Mesothelial cell of epicardium (in vitro differentiated cells): ENCODE data around the gene SIAH3. TPM values are rescaled to one million over a fixed set of nuclear protein-coding genes. Genes with fewer than 3 reads are reported as not detected.

Experiments used
- DNase-seq, 2 experiments: peaks; one replicate each; pipeline ENCODE4 v3.0.0; 2021; ENCODE audit warnings: low spot score in 2 of 2; ENCODE audit not compliant: unreplicated experiment in 2 of 2
- H3K27ac Mint-ChIP-seq: 2 replicates; pipeline ENCODE4 v1.8.0; 2021; ENCODE audit warnings: mixed read lengths
- H3K27me3 Mint-ChIP-seq: 2 replicates; pipeline ENCODE4 v1.8.0; 2021; ENCODE audit warnings: low read depth, mixed read lengths
- H3K36me3 Mint-ChIP-seq: 2 replicates; pipeline ENCODE4 v1.8.0; 2021; ENCODE audit warnings: mixed read lengths
- H3K4me1 Mint-ChIP-seq: 2 replicates; pipeline ENCODE4 v1.8.0; 2021; ENCODE audit warnings: mixed read lengths
- H3K4me3 Mint-ChIP-seq: 2 replicates; pipeline ENCODE4 v1.8.0; 2021; ENCODE audit warnings: mild to moderate bottlenecking, moderate library complexity, mixed read lengths
- H3K9me3 Mint-ChIP-seq: 2 replicates; pipeline ENCODE4 v1.8.0; 2021; ENCODE audit warnings: mixed read lengths
- total RNA-seq: library from RNA; stranded (reverse); gene quantifications from 3 replicates; pipeline ENCODE4 v1.2.1, GENCODE V29; 2021
- TF ChIP-seq, protein P1 (sequence below): fragments of 200-600 bp; sonication (generic); IDR thresholded peaks from one replicate; pipeline ENCODE4 v1.5.0; 2021; ENCODE audit warnings: antibody characterized with exemption; ENCODE audit not compliant: unreplicated experiment

Gene SIAH3
- total RNA-seq, 1 donor from 2014 or later = 0.42 TPM

- H3K27ac Mint-ChIP-seq = no peak overlapping the region
- no peak for DNase-seq
- peaks cover 41% of the 10 kb centered on the region for H3K4me1 Mint-ChIP-seq
- peaks cover 5% of the 10 kb centered on the region for H3K9me3 Mint-ChIP-seq
- H3K4me3 Mint-ChIP-seq = no peak overlapping the region
- no peaks in the 10 kb centered on the region for H3K36me3 Mint-ChIP-seq
- H3K27me3 Mint-ChIP-seq = peaks cover 67% of the 10 kb centered on the region
- TF ChIP-seq, protein P1, sequence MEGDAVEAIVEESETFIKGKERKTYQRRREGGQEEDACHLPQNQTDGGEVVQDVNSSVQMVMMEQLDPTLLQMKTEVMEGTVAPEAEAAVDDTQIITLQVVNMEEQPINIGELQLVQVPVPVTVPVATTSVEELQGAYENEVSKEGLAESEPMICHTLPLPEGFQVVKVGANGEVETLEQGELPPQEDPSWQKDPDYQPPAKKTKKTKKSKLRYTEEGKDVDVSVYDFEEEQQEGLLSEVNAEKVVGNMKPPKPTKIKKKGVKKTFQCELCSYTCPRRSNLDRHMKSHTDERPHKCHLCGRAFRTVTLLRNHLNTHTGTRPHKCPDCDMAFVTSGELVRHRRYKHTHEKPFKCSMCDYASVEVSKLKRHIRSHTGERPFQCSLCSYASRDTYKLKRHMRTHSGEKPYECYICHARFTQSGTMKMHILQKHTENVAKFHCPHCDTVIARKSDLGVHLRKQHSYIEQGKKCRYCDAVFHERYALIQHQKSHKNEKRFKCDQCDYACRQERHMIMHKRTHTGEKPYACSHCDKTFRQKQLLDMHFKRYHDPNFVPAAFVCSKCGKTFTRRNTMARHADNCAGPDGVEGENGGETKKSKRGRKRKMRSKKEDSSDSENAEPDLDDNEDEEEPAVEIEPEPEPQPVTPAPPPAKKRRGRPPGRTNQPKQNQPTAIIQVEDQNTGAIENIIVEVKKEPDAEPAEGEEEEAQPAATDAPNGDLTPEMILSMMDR = no peak
Observed at GRCh38 chr13:45849408-45849807, 2.1 kb downstream of the SIAH3 start.

GRCh38 chr13:45847554-45848224, 3.9 kb downstream of the SIAH3 start:
- no peaks in the 10 kb centered on the region for H3K9me3 Mint-ChIP-seq

DNA sequence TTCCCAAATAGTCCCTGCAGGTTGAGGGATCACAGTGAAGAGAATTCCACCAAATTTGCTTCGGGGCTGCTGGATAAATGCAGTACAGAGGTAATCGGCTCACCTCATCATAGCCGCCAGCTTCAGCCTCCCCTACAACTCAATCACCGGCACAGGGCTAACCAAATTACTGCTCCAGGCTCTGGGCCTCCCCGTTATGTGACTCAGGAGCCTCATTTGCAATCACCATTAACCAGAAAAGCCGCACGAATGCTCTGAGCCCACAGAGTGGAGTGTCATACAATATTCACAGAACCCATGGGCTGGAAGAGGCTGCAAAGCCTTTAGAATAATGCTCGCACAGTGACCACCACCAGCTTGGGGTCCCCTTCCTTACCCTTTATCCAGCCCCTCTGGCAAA, 4.9 kb downstream of the SIAH3 start:
- H3K4me1 Mint-ChIP-seq = peaks cover 35% of the 10 kb centered on the region
- H3K9me3 Mint-ChIP-seq = no peaks in the 10 kb centered on the region
- H3K4me3 Mint-ChIP-seq = no peak overlapping the region
- no peak for DNase-seq
- peaks cover 56% of the 10 kb centered on the region for H3K27me3 Mint-ChIP-seq
- no peak overlapping the region for H3K27ac Mint-ChIP-seq
- no peaks in the 10 kb centered on the region for H3K36me3 Mint-ChIP-seq
- TF ChIP-seq, protein P1 = no peak

More at GRCh38 chr13:45847554-45848224, 3.9 kb downstream of the SIAH3 start:
- TF ChIP-seq, protein P1 = no peak
- peak overlapping the region; percentile 76 for H3K27ac Mint-ChIP-seq
- no peak overlapping the region for H3K4me3 Mint-ChIP-seq
- H3K36me3 Mint-ChIP-seq = no peaks in the 10 kb centered on the region
- peaks cover 63% of the 10 kb centered on the region for H3K27me3 Mint-ChIP-seq
- DNase-seq = no peak
- H3K4me1 Mint-ChIP-seq = peaks cover 41% of the 10 kb centered on the region

DNA sequence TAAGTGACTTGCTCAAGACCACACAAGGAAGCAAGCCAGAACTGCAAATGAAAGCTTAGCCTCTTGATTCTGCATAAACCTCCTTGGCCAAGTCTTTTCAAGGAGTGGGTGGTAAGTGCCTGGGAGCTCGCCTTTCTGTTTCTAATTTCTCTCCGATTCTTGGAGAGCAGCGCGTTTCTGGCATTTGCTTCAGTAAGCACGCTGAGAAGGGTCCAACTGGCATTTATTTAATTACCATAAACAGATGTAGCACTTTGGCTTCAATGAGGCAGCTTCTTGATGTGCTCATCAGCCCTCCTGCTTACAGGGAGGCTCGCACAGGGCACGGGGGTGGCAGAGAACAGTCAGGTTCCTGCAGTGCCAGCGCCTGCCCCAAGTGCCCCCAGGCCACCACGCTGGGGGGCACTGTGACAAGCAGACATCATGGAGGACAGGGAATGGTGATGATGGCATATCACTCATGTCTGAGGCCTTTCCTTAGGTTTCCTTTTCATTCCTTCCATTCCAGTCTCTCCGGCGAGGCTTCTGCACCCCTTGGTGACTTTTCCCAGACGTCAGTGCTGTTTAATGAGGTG, 13.3 kb downstream of the SIAH3 start:
- no peak for DNase-seq
- H3K9me3 Mint-ChIP-seq = no peaks in the 10 kb centered on the region
- peaks cover 14% of the 10 kb centered on the region for H3K4me1 Mint-ChIP-seq
- H3K27ac Mint-ChIP-seq = no peak overlapping the region
- no peak overlapping the region for H3K4me3 Mint-ChIP-seq
- H3K27me3 Mint-ChIP-seq = peaks cover 17% of the 10 kb centered on the region
- H3K36me3 Mint-ChIP-seq = no peaks in the 10 kb centered on the region
- TF ChIP-seq, protein P1 = no peak

GRCh38 chr13:45837111-45837510, 14.4 kb downstream of the SIAH3 start:
- Mint-ChIP-seq H3K27ac (no peak overlapping the region), H3K36me3 (no peaks in the 10 kb centered on the region), H3K9me3 (no peaks in the 10 kb centered on the region), H3K4me1 (peaks cover 14% of the 10 kb centered on the region), H3K4me3 (no peak overlapping the region), H3K27me3 (peaks cover 14% of the 10 kb centered on the region)
- TF ChIP-seq, protein P1 = no peak
- DNase-seq = no peak
